Esophagus squamous epithelium (tissue), 5 donors: ENCODE results near the gene NTF3. TPM values are rescaled to one million over a fixed set of nuclear protein-coding genes. Genes with fewer than 3 reads are reported as not detected.

Experiments
- DNase-seq: peaks from one replicate; lab custom pipeline; 2025; lab: John Stamatoyannopoulos, UW
- H3K27ac ChIP-seq, 4 donors: fragments of 200-600 bp; sonication (generic); one replicate each; pipeline ENCODE4 v1.5.1; 2016 to 2019; ENCODE audit warnings: mild to moderate bottlenecking in 1 of 4
- H3K27me3 ChIP-seq, 4 donors: fragments of 200-600 bp; sonication (generic); 1 replicate in 3 of 4; 2 replicates in 1 of 4; pipeline versions ENCODE4 v1.5.1 to v1.6.0; 2017 to 2021; ENCODE audit warnings: antibody characterized with exemption in 1 of 4
- H3K36me3 ChIP-seq, 3 donors: fragments of 200-600 bp; sonication (generic); one replicate each; pipeline ENCODE4 v1.5.1; 2016 to 2019
- H3K4me1 ChIP-seq, 3 donors: fragments of 200-600 bp; sonication (generic); one replicate each; pipeline ENCODE4 v1.5.1; 2017 to 2019
- H3K4me3 ChIP-seq, 4 donors: fragments of 200-600 bp; sonication (generic); 1 replicate in 3 of 4; 2 replicates in 1 of 4; pipeline ENCODE4 v1.5.1; 2016 to 2019; ENCODE audit warnings: mild to moderate bottlenecking in 2 of 4, moderate library complexity in 1 of 4
- H3K9me3 ChIP-seq, 3 donors: fragments of 200-600 bp; sonication (generic); one replicate each; pipeline ENCODE4 v1.5.1; 2016 to 2019
- CTCF ChIP-seq, 6 experiments: fragments of 450-650 bp in 4 of 6; fragments of 200-600 bp in 2 of 6; sonication (generic) in 2 of 6; IDR thresholded peaks; one replicate each; pipeline ENCODE4 v1.5.1; 2016 to 2019; ENCODE audit warnings: antibody characterized with exemption in 6 of 6, mild to moderate bottlenecking in 4 of 6, moderate library complexity in 4 of 6
- POLR2A ChIP-seq, 4 donors: fragments of 450-650 bp; IDR thresholded peaks; one replicate each; pipeline ENCODE4 v1.6.1; 2017; ENCODE audit warnings: antibody characterized with exemption in 4 of 4, mild to moderate bottlenecking in 4 of 4, moderate library complexity in 3 of 4
- WGBS, 2 donors: methylation state at CpG; one replicate each; pipeline ENCODE4 v1.1.5; 2018; 5-methylcytosine and 5-hydroxymethylcytosine counted together
- intact Hi-C: fragments of 100-400 bp; cut with DNase I; formaldehyde crosslinking; loops from one replicate; pipeline ENCODE4 v1.15.0; 2022
- total RNA-seq, 4 donors: library from RNA; depleted of rRNA; stranded (reverse); fragments of >200 nt; gene quantifications; one replicate each; pipeline ENCODE4 v1.1.0, GENCODE V29; 2016
- donor health status: DM: yes; HTN: yes; CAD: no.

Gene NTF3
- total RNA-seq, 4 donors from 2014 or later: 0.30 to 7.6 (median 1.9) TPM

- intact Hi-C loops: no loop called here
Measured at GRCh38 chr12:5391653-5392052, 40.3 kb upstream of the NTF3 start.

DNA sequence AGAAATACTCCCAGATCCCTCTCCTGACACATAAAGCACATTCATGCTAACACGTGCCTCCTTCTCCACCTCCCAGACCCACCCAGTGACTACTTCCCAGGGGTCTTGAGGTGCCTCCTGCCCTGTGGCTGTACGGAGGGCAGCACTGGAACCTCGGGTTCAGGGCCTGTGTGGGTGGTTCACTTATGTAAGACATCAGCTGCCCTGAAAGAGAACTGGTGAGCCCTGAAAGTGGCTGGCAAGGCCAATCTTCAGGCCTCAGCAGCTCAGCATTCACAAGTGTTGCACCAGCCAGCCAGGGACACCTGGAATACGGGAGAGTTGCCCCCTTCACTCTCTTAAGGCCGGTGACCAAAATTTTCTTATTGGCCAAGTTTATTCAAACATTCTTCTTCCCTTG is 38.9 kb upstream of the NTF3 start:
- no peak for DNase-seq
- H3K27ac ChIP-seq: no peak overlapping the region
- no peak overlapping the region for H3K4me3 ChIP-seq
- WGBS, 2 donors: 79 to 82% methylated on average over 3 to 5 of the region's 5 CpGs
- H3K36me3 ChIP-seq: no peaks in the 10 kb centered on the region
- H3K9me3 ChIP-seq: no peaks in the 10 kb centered on the region
- TF ChIP-seq POLR2A (IDR thresholded peaks at IDR 0.05): no peak
- no peak for TF ChIP-seq CTCF (IDR thresholded peaks at IDR 0.05)
- intact Hi-C loops: no loop called here
- H3K27me3 ChIP-seq: peaks cover 0 to 30% (median 0%) of the 10 kb centered on the region in 4 donors
- peaks cover 0 to 13% (median 6%) of the 10 kb centered on the region in 3 donors for H3K4me1 ChIP-seq

More at GRCh38 chr12:5391653-5392052, 40.3 kb upstream of the NTF3 start:
- Histone ChIP-seq H3K4me3 (no peak overlapping the region), H3K27ac (no peak overlapping the region), H3K36me3 (no peaks in the 10 kb centered on the region), H3K9me3 (no peaks in the 10 kb centered on the region), H3K27me3 (peaks cover 0 to 33% (median 0%) of the 10 kb centered on the region in 4 donors), H3K4me1 (peaks cover 0 to 13% (median 6%) of the 10 kb centered on the region in 3 donors)
- DNase-seq: no peak
- TF ChIP-seq POLR2A (IDR thresholded peaks at IDR 0.05): no peak
- WGBS, 2 donors: 48 to 57% methylated on average over 2 of the region's 2 CpGs

DNA sequence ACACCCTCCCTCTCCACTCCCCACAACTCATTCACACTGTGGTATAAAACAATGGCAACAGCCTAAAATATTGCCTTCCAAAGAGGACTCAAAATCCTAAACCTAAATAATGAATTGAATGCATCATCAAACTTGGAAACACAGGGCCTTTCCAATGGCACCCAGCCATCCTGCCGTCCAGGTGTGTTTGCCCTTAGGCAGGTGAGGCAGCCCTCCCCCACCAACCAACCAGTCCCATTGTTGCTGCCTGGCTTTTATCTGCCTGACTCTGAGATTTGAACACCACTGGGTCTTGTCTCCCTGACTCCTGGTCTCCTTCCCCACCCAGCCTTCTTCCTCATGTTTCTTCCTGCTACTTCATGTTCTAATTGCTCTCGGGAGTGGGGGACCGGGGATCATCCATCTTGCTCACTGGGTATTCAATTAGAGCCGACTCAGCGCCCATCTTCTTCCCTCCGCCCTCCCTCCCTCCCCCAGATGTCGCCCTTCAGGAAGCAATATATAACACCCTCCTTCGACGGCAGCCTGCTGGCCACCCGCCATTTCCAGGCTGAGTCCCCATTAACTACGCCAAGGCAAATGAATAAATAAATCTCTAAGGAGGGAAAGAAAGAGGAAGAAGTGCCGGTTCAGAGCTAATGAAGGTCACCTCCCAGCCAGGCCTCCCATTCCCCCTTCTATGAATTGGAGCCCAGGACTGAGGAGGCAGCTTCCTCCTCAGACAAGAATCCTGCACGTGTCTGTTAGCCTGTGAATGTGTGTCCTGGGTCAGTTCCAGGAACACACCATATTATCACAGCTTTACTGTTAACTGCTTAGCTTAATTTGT is 36.3 kb upstream of the NTF3 start:
- Histone ChIP-seq H3K4me1 (peaks cover 0 to 13% (median 6%) of the 10 kb centered on the region in 3 donors), H3K4me3 (no peak overlapping the region), H3K27ac (no peak overlapping the region), H3K9me3 (no peaks in the 10 kb centered on the region), H3K36me3 (no peaks in the 10 kb centered on the region), H3K27me3 (peaks cover 0 to 27% (median 0%) of the 10 kb centered on the region in 4 donors)
- DNase-seq: no peak
- TF ChIP-seq POLR2A (IDR thresholded peaks at IDR 0.05) (no peak), CTCF (IDR thresholded peaks at IDR 0.05) (no peak)
- 15 to 17% methylated on average over 9 to 10 of the region's 13 CpGs for WGBS, 2 donors
- intact Hi-C loops: no loop called here

DNA sequence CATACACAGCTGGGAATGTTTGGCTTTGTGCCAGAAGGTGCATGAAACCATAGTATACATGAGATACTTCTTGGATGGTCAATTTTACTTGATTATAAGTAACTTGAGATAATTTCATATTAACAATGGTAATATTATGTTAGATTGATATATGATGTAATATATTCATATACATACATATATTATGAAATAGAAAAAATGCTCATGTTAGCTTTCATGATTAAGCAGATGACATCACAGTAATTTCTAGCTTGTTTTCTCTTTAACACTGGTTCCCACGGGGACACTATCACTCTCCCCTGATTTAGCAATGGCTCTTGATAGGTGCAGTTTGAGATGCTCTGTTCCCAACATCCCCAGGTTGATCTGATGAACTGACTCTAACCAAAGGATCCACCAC is 35.4 kb upstream of the NTF3 start:
- no peak for DNase-seq
- WGBS, 2 donors: 65 to 80% methylated on average over 1 of the region's 1 CpG
- no peaks in the 10 kb centered on the region for H3K36me3 ChIP-seq
- peaks cover 0 to 30% (median 0%) of the 10 kb centered on the region in 4 donors for H3K27me3 ChIP-seq
- H3K9me3 ChIP-seq: no peaks in the 10 kb centered on the region
- TF ChIP-seq CTCF (IDR thresholded peaks at IDR 0.05) (no peak), POLR2A (IDR thresholded peaks at IDR 0.05) (no peak)
- no peak overlapping the region for H3K27ac ChIP-seq
- peaks cover 0 to 13% (median 6%) of the 10 kb centered on the region in 3 donors for H3K4me1 ChIP-seq
- no peak overlapping the region for H3K4me3 ChIP-seq
- intact Hi-C loops: no loop called here

DNA sequence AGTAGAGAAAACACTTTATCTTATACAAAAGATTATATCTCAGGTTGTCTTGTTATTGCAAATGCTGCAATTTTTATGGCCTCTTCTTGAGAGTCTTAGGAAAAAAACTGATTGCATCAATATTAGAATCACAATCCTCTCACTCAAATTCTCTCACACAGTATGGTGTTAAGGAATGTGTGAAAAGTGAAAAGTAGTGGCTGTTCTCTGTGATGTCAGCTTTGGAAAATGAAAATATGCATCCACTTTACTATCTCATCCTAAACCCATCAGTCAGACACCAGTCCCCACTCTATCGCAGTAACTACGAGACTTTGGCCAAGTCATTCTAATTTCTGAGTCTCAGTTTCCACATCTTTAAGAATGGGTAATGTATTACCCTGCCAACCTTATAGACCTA is 32.6 kb upstream of the NTF3 start:
- peaks cover 0 to 38% (median 0%) of the 10 kb centered on the region in 4 donors for H3K27me3 ChIP-seq
- peaks cover 0 to 13% (median 6%) of the 10 kb centered on the region in 3 donors for H3K4me1 ChIP-seq
- 90 to 94% methylated on average over 2 of the region's 2 CpGs for WGBS, 2 donors

More for the DNA sequence above, 32.6 kb upstream of the NTF3 start:
- Histone ChIP-seq H3K27ac (no peak overlapping the region), H3K4me3 (no peak overlapping the region), H3K36me3 (no peaks in the 10 kb centered on the region), H3K9me3 (no peaks in the 10 kb centered on the region)
- TF ChIP-seq POLR2A (IDR thresholded peaks at IDR 0.05) (no peak), CTCF (IDR thresholded peaks at IDR 0.05) (no peak)
- DNase-seq: no peak
- intact Hi-C loops: no loop called here
